ENCODE measurements around the gene PRKCH.

DNA sequence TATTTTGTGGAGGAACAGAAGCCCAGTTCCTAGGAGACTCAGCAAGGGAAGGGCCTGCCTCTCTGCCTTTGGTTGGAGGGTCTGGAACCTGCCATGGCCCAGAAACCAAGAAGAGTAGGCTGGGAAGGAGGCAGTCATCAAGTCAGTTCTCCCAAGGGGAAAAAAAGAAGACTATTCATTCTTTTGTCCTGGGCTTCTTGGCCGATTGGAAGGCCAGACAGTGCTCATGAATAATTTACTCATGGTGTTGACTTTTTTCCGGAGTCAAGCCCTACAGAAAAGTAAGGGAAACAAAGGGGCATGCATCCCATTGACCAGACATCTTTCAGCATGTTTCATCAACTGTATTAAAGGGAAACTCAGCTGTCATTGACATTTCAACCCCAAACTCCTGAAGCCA, 168.1 kb downstream of the PRKCH start:
- TF ChIP-seq ZNF596 (tag by site-specific recombination; IDR thresholded peaks at IDR 0.05) (no peak), MEIS1 (CRISPR knock-in tag; IDR thresholded peaks at IDR 0.05; ENCODE audit: borderline replicate concordance) (no peak), GFI1B (tag by site-specific recombination; IDR thresholded peaks at IDR 0.05) (no peak), ZNF292 (tag by site-specific recombination; IDR thresholded peaks at IDR 0.05; ENCODE audit: borderline replicate concordance, low read depth) (no peak), ZNF76 (tag by site-specific recombination; IDR thresholded peaks at IDR 0.05; ENCODE audit: borderline replicate concordance, low read depth) (no peak), EGR2 (tag by site-specific recombination; IDR thresholded peaks at IDR 0.05; ENCODE audit: low read depth) (no peak)
- TF ChIP-seq, protein P1, sequence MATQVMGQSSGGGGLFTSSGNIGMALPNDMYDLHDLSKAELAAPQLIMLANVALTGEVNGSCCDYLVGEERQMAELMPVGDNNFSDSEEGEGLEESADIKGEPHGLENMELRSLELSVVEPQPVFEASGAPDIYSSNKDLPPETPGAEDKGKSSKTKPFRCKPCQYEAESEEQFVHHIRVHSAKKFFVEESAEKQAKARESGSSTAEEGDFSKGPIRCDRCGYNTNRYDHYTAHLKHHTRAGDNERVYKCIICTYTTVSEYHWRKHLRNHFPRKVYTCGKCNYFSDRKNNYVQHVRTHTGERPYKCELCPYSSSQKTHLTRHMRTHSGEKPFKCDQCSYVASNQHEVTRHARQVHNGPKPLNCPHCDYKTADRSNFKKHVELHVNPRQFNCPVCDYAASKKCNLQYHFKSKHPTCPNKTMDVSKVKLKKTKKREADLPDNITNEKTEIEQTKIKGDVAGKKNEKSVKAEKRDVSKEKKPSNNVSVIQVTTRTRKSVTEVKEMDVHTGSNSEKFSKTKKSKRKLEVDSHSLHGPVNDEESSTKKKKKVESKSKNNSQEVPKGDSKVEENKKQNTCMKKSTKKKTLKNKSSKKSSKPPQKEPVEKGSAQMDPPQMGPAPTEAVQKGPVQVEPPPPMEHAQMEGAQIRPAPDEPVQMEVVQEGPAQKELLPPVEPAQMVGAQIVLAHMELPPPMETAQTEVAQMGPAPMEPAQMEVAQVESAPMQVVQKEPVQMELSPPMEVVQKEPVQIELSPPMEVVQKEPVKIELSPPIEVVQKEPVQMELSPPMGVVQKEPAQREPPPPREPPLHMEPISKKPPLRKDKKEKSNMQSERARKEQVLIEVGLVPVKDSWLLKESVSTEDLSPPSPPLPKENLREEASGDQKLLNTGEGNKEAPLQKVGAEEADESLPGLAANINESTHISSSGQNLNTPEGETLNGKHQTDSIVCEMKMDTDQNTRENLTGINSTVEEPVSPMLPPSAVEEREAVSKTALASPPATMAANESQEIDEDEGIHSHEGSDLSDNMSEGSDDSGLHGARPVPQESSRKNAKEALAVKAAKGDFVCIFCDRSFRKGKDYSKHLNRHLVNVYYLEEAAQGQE (tag by site-specific recombination; IDR thresholded peaks at IDR 0.05): no peak
- TF ChIP-seq, protein P2, sequence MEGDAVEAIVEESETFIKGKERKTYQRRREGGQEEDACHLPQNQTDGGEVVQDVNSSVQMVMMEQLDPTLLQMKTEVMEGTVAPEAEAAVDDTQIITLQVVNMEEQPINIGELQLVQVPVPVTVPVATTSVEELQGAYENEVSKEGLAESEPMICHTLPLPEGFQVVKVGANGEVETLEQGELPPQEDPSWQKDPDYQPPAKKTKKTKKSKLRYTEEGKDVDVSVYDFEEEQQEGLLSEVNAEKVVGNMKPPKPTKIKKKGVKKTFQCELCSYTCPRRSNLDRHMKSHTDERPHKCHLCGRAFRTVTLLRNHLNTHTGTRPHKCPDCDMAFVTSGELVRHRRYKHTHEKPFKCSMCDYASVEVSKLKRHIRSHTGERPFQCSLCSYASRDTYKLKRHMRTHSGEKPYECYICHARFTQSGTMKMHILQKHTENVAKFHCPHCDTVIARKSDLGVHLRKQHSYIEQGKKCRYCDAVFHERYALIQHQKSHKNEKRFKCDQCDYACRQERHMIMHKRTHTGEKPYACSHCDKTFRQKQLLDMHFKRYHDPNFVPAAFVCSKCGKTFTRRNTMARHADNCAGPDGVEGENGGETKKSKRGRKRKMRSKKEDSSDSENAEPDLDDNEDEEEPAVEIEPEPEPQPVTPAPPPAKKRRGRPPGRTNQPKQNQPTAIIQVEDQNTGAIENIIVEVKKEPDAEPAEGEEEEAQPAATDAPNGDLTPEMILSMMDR (tag by site-specific recombination; IDR thresholded peaks at IDR 0.05): no peak
